ENCODE results near the gene THSD7A. TPM values are rescaled to one million over a fixed set of nuclear protein-coding genes. Genes with fewer than 3 reads are reported as not detected.

Gene THSD7A
- total and polyA plus RNA-seq, 4 donors: 0.15 to 2.7 (median 1.9) TPM

DNA sequence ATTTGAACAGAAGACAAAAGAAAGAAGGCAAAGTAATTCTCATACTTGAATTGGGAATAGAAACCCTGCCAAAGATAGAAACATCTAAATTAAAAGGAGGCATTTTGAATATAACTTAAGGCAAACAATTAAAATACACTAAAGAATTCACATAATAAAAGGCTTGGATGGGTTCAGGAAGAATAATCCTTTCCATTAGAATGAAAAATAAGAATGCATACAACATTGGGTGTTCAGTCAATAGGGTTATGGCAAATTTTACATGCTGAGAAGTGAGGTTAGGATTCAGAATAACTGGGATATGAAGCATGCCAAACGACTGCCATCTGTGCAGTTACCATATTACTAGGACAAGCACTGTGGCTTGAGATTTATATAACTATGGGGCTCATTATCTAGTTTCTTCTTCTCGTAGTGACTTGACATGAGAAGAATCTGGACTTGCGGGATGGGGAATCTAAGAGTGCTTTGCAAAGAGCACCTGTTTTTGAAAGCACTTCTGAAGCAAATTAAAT lies 326.5 kb downstream of the THSD7A start:
- H3K36me3 ChIP-seq (ENCODE audit: control insufficient read depth in 4 of 4, insufficient read depth in 3 of 4, low read depth in 1 of 4, low read length in 3 of 4): no peaks in the 10 kb centered on the region
- TF ChIP-seq RAD21 (IDR thresholded peaks at IDR 0.05): no peak
- TF ChIP-seq RXRA (IDR thresholded peaks at IDR 0.05): no peak
- H3K9me3 ChIP-seq (ENCODE audit: control insufficient read depth in 4 of 4, low read length in 3 of 4): peaks cover 0 to 6% (median 1%) of the 10 kb centered on the region in 4 donors
- H3K4me1 ChIP-seq (ENCODE audit: control insufficient read depth in 4 of 4, insufficient read depth in 4 of 4, low read length in 3 of 4): no peaks in the 10 kb centered on the region
- H3K27me3 ChIP-seq (ENCODE audit: control insufficient read depth in 4 of 4, insufficient read depth in 4 of 4, low read length in 3 of 4): no peaks in the 10 kb centered on the region
- no peak overlapping the region for H3K9ac ChIP-seq (ENCODE audit: low read depth in 1 of 2, low read length in 2 of 2)
- no peak for DNase-seq (ENCODE audit: low spot score)
- H3K4me3 ChIP-seq (ENCODE audit: low read depth in 1 of 3, low read length in 3 of 3): no peak overlapping the region
- WGBS: 95% methylated on average over 3 of the region's 3 CpGs
- no peak overlapping the region for H3K27ac ChIP-seq (ENCODE audit: low read depth in 1 of 2, low read length in 2 of 2)

- Histone ChIP-seq H3K27me3 (ENCODE audit: control insufficient read depth in 4 of 4, insufficient read depth in 4 of 4, low read length in 3 of 4) (no peaks in the 10 kb centered on the region), H3K9ac (ENCODE audit: low read depth in 1 of 2, low read length in 2 of 2) (no peak overlapping the region), H3K27ac (ENCODE audit: low read depth in 1 of 2, low read length in 2 of 2) (no peak overlapping the region), H3K4me1 (ENCODE audit: control insufficient read depth in 4 of 4, insufficient read depth in 4 of 4, low read length in 3 of 4) (no peaks in the 10 kb centered on the region), H3K4me3 (ENCODE audit: low read depth in 1 of 3, low read length in 3 of 3) (no peak overlapping the region), H3K36me3 (ENCODE audit: control insufficient read depth in 4 of 4, insufficient read depth in 3 of 4, low read depth in 1 of 4, low read length in 3 of 4) (no peaks in the 10 kb centered on the region), H3K9me3 (ENCODE audit: control insufficient read depth in 4 of 4, low read length in 3 of 4) (no peaks in the 10 kb centered on the region)
- no peak for DNase-seq (ENCODE audit: low spot score)
- 61% methylated on average over 1 of the region's 1 CpG for WGBS
- no peak for TF ChIP-seq ATF3 (IDR thresholded peaks at IDR 0.05)
- no peak for TF ChIP-seq REST (IDR thresholded peaks at IDR 0.05)
- TF ChIP-seq SP1 (IDR thresholded peaks at IDR 0.05): no peak
These were observed 339.7 kb downstream of the THSD7A start for GRCh38 chr7:11492307-11492706.

- TF ChIP-seq YY1 (IDR thresholded peaks at IDR 0.05) (no peak), SP1 (IDR thresholded peaks at IDR 0.05) (no peak), FOXA1 (IDR thresholded peaks at IDR 0.05) (no peak), REST (IDR thresholded peaks at IDR 0.05) (no peak), CTCF (IDR thresholded peaks at IDR 0.05; ENCODE audit: low read depth, low read length, missing input control) (no peak)
- Histone ChIP-seq H3K27ac (ENCODE audit: low read depth in 1 of 2, low read length in 2 of 2) (no peak overlapping the region), H3K4me1 (ENCODE audit: control insufficient read depth in 4 of 4, insufficient read depth in 4 of 4, low read length in 3 of 4) (no peaks in the 10 kb centered on the region), H3K9me3 (ENCODE audit: control insufficient read depth in 4 of 4, low read length in 3 of 4) (no peaks in the 10 kb centered on the region), H3K4me3 (ENCODE audit: low read depth in 1 of 3, low read length in 3 of 3) (no peak overlapping the region), H3K9ac (ENCODE audit: low read depth in 1 of 2, low read length in 2 of 2) (no peak overlapping the region), H3K36me3 (ENCODE audit: control insufficient read depth in 4 of 4, insufficient read depth in 3 of 4, low read depth in 1 of 4, low read length in 3 of 4) (no peaks in the 10 kb centered on the region), H3K27me3 (ENCODE audit: control insufficient read depth in 4 of 4, insufficient read depth in 4 of 4, low read length in 3 of 4) (no peaks in the 10 kb centered on the region)
- 91% methylated on average over 4 of the region's 4 CpGs for WGBS
- DNase-seq (ENCODE audit: low spot score): no peak
These were observed 340.2 kb downstream of the THSD7A start for GRCh38 chr7:11491811-11492210.

All from liver (tissue), 9 donors.